ENCODE data around the gene KLHL9. TPM values are rescaled to one million over a fixed set of nuclear protein-coding genes. Genes with fewer than 3 reads are reported as not detected.

KLHL9 gene
- total and polyA plus RNA-seq, 2 of the 13 experiments (the other 11 are each of a cell fraction or from before 2014, with no cell fraction given), result 8.7 to 17.7 TPM

DNA sequence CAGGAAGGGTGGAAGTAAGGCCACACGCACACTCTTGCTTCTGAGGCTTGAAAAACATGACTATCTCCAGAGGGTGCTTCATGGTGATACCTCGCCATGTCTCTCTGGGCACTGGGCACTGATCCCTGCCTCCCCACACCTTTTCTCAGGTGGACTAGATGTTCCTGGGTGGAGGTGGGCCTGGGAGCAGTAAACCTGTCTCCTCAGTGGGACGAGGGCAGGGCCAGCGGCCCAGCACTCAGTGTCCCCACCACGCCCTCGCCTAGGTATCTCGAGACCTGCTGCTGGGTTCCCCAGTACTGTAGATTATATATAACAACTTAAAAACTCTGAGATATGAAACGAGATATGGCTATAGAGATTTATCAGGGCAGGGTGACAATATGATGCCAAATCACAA, 27.1 kb upstream of the KLHL9 start:
- BruUV-seq (replicated peaks), result no TSS peak
- DNase-seq (ENCODE audit: low spot score) (no peak), ATAC-seq (no peak), FAIRE-seq (no peak)
- H2AFZ ChIP-seq (ENCODE audit: low read length), result no peak overlapping the region
- WGBS (ENCODE audit: low lambda C conversion rate), result 1% methylated on average over 7 of the region's 8 CpGs
- no peak overlapping the region for H3K4me3 ChIP-seq (replicated peaks in 1 of 3; ENCODE audit: insufficient read depth in 1 of 3, low read depth in 2 of 3, low read length in 3 of 3)
- H3K36me3 ChIP-seq (replicated peaks in 1 of 2; ENCODE audit: control insufficient read depth in 1 of 2, insufficient read depth in 2 of 2, low read length in 2 of 2), result no peaks in the 10 kb centered on the region
- POLR2A ChIA-PET, result no interaction called here
- TF ChIP-seq WIZ (CRISPR knock-in tag; IDR thresholded peaks at IDR 0.05) (no peak), RXRA (CRISPR knock-in tag; IDR thresholded peaks at IDR 0.05) (no peak), ZNF431 (CRISPR knock-in tag; IDR thresholded peaks at IDR 0.05; ENCODE audit: borderline replicate concordance, low read depth) (no peak), ZSCAN20 (CRISPR knock-in tag; IDR thresholded peaks at IDR 0.05; ENCODE audit: borderline replicate concordance) (no peak), ERF (CRISPR knock-in tag; IDR thresholded peaks at IDR 0.05) (no peak), ZNF260 (CRISPR knock-in tag; IDR thresholded peaks at IDR 0.05; ENCODE audit: borderline replicate concordance, low read depth) (no peak), RBFOX2 (IDR thresholded peaks at IDR 0.05; ENCODE audit: low read depth, low read length) (no peak), ZNF17 (CRISPR knock-in tag; IDR thresholded peaks at IDR 0.05) (no peak), ZNF367 (CRISPR knock-in tag; IDR thresholded peaks at IDR 0.05; ENCODE audit: borderline replicate concordance) (no peak), TAF1 (CRISPR knock-in tag; IDR thresholded peaks at IDR 0.05) (no peak), FOXO1 (CRISPR knock-in tag; IDR thresholded peaks at IDR 0.05) (no peak), FOXP1 (IDR thresholded peaks at IDR 0.05) (no peak), FOXP1 (CRISPR knock-in tag; IDR thresholded peaks at IDR 0.05) (no peak), RFX5 (IDR thresholded peaks at IDR 0.05; ENCODE audit: low read depth, low read length) (no peak)
- TF ChIP-seq, protein P1, sequence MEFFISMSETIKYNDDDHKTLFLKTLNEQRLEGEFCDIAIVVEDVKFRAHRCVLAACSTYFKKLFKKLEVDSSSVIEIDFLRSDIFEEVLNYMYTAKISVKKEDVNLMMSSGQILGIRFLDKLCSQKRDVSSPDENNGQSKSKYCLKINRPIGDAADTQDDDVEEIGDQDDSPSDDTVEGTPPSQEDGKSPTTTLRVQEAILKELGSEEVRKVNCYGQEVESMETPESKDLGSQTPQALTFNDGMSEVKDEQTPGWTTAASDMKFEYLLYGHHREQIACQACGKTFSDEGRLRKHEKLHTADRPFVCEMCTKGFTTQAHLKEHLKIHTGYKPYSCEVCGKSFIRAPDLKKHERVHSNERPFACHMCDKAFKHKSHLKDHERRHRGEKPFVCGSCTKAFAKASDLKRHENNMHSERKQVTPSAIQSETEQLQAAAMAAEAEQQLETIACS (CRISPR knock-in tag; IDR thresholded peaks at IDR 0.05), result no peak
- TF ChIP-seq, protein P2, sequence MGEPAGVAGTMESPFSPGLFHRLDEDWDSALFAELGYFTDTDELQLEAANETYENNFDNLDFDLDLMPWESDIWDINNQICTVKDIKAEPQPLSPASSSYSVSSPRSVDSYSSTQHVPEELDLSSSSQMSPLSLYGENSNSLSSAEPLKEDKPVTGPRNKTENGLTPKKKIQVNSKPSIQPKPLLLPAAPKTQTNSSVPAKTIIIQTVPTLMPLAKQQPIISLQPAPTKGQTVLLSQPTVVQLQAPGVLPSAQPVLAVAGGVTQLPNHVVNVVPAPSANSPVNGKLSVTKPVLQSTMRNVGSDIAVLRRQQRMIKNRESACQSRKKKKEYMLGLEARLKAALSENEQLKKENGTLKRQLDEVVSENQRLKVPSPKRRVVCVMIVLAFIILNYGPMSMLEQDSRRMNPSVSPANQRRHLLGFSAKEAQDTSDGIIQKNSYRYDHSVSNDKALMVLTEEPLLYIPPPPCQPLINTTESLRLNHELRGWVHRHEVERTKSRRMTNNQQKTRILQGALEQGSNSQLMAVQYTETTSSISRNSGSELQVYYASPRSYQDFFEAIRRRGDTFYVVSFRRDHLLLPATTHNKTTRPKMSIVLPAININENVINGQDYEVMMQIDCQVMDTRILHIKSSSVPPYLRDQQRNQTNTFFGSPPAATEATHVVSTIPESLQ (CRISPR knock-in tag; conservative IDR thresholded peaks at IDR 0.05), result no peak
- TF ChIP-seq, protein P3, sequence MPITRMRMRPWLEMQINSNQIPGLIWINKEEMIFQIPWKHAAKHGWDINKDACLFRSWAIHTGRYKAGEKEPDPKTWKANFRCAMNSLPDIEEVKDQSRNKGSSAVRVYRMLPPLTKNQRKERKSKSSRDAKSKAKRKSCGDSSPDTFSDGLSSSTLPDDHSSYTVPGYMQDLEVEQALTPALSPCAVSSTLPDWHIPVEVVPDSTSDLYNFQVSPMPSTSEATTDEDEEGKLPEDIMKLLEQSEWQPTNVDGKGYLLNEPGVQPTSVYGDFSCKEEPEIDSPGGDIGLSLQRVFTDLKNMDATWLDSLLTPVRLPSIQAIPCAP (CRISPR knock-in tag; IDR thresholded peaks at IDR 0.05; ENCODE audit: low read depth), result no peak
- H3K27me3 ChIP-seq (ENCODE audit: control insufficient read depth in 1 of 2, insufficient read depth in 2 of 2, low read length in 2 of 2), result no peaks in the 10 kb centered on the region
- H3K4me1 ChIP-seq (ENCODE audit: insufficient read depth, low read length), result no peaks in the 10 kb centered on the region
- no peak overlapping the region for H3K27ac ChIP-seq (ENCODE audit: extremely low read length, insufficient read depth, low read length)
- H3K9me3 ChIP-seq (ENCODE audit: low read length), result no peaks in the 10 kb centered on the region
- H4K20me1 ChIP-seq (ENCODE audit: insufficient read depth, low read length), result no peaks in the 10 kb centered on the region
- CTCF ChIA-PET (ENCODE audit: low intra/inter-chr PET ratio, low total read pairs), result no interaction called here
- in situ Hi-C loops (cut with HindIII; ENCODE audit: extremely low pct_ligation_motif_present, low pct_unique_long_range_greater_than_20kb), result no loop called here
- no peak overlapping the region for H3K4me2 ChIP-seq (ENCODE audit: low read depth, low read length)
- intact Hi-C loops (cut with micrococcal nuclease; ENCODE audit: unreplicated experiment), result no loop called here
- no peak overlapping the region for H3K9ac ChIP-seq (ENCODE audit: insufficient read depth, low read depth, low read length)
- H3K79me2 ChIP-seq (ENCODE audit: insufficient read depth, low read length), result no peaks in the 10 kb centered on the region

Measured in HepG2 (cell line).